ENCODE measurements around the gene OPCML.

- TF ChIP-seq CTCF (IDR thresholded peaks at IDR 0.05; ENCODE audit: insufficient read depth, low read length, poor library complexity, severe bottlenecking) (no peak), EZH2phosphoT487 (conservative IDR thresholded peaks at IDR 0.05; ENCODE audit: low read length) (no peak)
Measured at GRCh38 chr11:132824642-132825041, 707.7 kb downstream of the OPCML start.
